ENCODE results near the gene PCNX2.

DNA sequence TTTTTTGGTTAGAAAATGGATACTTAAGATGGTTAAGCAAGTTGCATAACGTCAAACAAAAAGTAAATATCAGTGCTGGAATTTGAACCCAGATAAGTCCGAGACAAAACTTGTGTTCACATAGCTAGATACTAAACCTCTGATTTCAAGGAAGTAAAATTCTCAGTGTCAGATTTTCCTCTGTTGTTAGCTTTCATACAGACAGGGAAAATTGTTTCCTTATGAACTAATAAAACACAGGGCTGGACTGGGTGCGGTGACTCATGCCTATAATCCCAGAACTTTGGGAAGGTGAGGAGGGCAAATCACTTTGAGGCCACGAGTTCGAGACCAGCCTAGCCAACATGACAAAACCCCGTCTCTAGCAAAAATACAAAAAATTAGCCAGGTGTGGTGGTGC, 51.3 kb downstream of the PCNX2 start:
- TF ChIP-seq POLR2A (IDR thresholded peaks at IDR 0.05; ENCODE audit: low read length) = no peak
- no peak for TF ChIP-seq GATA1 (IDR thresholded peaks at IDR 0.05; ENCODE audit: low read depth, low read length)
